Stimulated activated CD4-positive, alpha-beta T cell treated with anti-CD3 and anti-CD28 coated beads, Interleukin-1b, Interleukin-23, amount 100 ng/mL, for 48 hours (primary cell): ENCODE measurements around the gene MYBPH.

Experiments used
- DNase-seq: peaks from one replicate; pipeline ENCODE4 v3.0.0-alpha.2; 2020

The MYBPH gene

DNA sequence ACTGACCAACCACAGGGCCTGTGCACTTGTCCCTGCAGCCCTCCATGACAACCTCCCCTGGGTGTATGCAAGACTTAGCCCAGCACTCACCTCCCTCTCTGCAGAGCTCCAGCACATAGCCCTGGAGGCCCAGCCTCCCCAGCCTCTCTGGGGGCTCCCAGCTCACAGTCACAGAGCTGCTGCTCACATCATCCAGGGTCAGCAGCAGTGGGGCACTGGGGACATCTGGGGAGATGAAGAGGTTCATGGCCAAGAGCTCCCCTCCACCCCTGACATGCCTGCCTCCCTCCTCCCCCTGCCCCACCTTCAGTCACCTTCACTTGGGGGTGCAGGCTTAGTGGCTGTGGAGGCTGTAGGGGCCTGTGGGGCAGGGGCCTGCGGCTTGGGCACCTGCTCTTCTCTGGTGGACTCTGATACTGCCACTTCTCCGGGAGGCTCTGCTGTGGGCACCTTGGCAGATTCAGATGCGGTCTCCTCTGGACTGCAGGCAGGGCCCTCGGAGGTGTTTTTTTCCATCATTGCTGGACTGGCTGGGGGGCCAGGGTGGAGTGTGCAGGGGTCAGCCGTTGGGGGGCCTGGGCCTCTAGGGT is at the start of gene MYBPH:
Gene MYBPH, minus strand, starts transcription at position 590 of the 590 bp plus-strand sequence. Its CDS starts 71 bp downstream, at position 519.
- DNase-seq: no peak

- DNase-seq: no peak
Measured at GRCh38 chr1:203225071-203225470, 49.4 kb upstream of the MYBPH start.

GRCh38 chr1:203223012-203223775 is 47.6 kb upstream of the MYBPH start:
- no peak for DNase-seq

DNA sequence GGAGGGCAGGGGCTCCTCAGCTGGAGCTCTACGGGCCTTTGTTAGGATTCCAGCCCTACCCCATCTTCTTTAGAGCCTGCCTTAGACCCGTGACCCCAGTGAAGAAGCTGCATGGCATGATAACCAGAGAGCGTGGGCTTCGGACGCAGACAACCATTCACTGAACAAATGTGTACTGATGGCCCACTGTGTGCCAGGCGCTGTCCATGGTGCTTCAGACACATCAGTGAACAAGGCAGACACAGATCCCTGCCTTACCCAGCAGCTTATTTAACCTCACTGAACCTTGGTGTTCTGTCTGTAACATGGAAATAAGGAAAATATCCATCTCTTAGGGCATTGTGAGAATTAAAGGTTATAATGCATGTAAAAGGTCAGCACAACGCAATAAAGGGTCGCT is 44.3 kb upstream of the MYBPH start:
- no peak for DNase-seq

- no peak for DNase-seq
Measured at GRCh38 chr1:203219171-203219570, 43.5 kb upstream of the MYBPH start.

GRCh38 chr1:203217668-203218067 is 42.0 kb upstream of the MYBPH start:
- no peak for DNase-seq

DNA sequence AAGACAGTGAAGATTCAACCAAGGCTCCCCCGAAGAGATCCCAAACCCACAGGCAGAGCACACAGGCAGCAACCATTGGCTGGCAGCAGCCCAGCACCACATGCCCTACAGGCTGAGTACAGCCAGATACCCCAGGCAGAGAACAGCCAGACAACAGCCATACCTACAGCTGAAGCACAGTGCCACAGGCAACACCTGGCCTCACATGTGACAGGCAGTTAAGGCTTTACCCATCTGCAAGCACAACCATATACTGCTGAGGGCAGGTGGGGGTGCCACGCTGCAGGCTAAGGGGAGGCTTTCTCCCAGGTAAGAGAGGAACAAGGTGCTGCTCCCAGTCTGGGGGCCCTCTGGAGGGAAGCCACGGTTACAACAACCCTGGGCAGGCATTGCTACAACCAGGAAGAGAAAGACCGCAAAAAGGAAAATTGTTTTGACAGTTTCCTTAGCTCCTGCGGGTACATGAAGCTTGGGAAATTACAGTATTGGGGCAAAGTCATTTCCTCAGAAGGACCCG is 41.6 kb upstream of the MYBPH start:
- DNase-seq: no peak

- peak; percentile 34 for DNase-seq
Measured at GRCh38 chr1:203216274-203217138, 40.9 kb upstream of the MYBPH start.

- no peak for DNase-seq
Measured at GRCh38 chr1:203215573-203215972, 39.9 kb upstream of the MYBPH start.

DNA sequence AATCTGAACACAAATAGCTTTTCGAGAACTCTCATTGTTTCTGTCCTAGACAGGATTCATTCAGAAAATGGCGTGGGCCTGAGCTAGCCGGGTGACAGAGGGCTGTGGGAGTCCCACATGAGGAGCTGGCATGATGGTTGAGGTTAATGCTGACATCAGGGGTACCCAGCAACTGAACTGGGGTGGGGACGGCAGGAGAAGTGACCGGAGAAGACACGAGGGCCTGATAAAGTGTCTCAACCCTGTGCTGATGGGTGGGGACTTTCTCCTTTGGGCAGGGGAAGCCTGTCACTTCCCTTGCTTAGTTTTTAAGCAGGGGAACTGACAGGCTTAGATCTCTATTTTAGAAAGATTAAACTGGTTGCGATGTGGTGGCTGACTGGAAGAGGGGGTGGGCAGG is 39.2 kb upstream of the MYBPH start:
- no peak for DNase-seq

- no peak for DNase-seq
Measured at GRCh38 chr1:203213126-203213525, 37.5 kb upstream of the MYBPH start.

- DNase-seq: no peak
Measured at GRCh38 chr1:203211812-203212211, 36.2 kb upstream of the MYBPH start.

- DNase-seq: no peak
Measured at GRCh38 chr1:203210988-203211387, 35.4 kb upstream of the MYBPH start.

DNA sequence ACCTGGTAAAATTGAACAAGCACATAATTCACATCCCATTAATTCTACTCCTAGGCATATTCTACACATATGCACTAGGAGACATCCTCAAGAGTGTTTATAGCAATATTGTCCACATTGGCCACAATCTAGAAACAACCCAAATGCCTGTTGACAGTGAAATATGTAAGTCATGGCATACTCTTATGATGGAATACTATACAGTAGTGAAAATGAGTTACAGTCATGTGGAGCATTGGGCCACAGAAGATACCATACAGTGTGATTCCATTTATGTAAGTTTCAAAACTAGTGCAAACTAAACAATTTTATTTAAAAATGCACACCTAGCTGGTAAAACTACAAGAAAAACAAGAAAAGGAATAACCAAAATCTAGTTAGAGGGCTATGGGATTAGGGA is 34.7 kb upstream of the MYBPH start:
- no peak for DNase-seq

GRCh38 chr1:203208181-203208580 is 32.6 kb upstream of the MYBPH start:
- no peak for DNase-seq

GRCh38 chr1:203207751-203208150 is 32.1 kb upstream of the MYBPH start:
- DNase-seq: no peak

DNA sequence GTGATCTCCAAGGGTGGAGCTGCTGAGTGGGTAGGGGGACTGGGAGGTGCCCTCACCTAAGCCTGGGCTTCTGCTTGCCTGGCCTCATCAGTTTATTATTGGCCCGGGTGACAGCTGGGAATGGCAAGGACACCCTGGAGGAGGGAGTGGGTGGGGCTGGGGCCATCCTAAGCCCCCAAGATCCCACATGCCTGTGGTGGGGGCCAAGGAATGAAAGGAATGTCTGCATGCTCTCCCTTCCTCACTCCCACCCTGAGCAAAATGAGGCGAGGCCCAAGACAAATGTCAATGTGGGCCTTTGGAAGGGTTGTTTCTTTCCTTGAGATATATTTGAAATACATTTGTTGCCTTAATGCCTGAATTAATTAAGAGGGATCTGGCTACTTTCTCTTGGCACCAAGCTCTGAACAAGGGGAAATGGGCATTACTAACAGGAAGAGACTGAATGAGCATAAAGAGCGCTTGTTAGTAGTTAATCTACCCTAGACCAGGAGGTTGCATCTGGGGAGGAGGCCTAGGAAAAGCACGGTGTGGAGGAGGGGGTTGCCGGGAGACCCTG is 30.6 kb upstream of the MYBPH start:
- no peak for DNase-seq

DNA sequence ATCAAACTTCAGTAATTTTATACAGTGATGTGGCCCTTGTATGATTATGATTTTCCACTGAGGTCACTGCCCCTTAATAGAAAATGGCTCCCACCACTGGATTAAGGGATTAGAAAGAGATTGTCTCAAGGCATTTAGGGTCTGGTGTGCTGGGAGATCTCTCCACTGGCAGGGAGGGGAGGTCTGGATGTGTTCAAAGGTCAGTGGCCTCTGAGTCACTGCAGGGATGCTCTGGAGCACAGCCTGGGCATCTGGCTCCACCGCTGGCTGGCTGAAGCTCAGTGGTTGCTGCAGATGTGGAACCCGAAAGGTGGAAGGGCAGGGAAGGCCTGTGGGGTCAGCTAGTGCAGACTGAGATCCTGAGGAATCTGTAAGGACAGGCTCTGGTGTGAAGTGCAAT is 29.1 kb upstream of the MYBPH start:
- no peak for DNase-seq

GRCh38 chr1:203202431-203203245 is 27.0 kb upstream of the MYBPH start:
- DNase-seq: no peak

DNA sequence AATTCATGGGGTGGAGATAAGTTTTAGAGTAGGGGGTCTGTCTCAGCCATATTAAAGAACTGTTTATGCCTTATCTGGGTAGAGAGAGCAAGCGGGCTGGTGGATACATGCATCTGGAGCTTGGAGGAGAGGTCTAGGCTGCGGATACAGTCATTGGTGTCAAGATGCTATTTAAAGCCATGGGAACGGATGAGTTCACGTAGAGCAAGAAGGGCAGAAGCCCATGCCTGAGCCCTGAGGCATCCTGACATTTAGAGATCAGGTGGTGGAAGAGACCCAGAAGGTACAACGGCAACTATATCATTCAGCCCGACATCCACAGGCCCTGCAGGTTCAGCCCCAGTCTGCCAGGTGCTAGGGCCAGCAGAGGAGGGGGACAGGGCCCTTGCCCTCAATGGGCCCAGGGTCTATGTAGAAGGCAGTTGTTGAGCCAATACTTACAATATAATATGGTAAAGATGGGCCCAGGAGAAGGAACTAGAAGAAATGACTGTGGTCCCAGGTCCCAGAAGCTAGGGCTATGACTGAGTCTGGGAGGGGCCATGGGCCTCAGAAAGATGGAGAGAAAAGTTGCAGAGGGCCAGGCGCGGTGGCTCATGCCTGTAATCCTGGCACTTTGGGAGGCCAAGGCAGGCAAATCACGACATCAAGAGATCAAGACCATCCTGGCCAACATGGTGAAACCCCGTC is 26.0 kb upstream of the MYBPH start:
- no peak for DNase-seq

DNA sequence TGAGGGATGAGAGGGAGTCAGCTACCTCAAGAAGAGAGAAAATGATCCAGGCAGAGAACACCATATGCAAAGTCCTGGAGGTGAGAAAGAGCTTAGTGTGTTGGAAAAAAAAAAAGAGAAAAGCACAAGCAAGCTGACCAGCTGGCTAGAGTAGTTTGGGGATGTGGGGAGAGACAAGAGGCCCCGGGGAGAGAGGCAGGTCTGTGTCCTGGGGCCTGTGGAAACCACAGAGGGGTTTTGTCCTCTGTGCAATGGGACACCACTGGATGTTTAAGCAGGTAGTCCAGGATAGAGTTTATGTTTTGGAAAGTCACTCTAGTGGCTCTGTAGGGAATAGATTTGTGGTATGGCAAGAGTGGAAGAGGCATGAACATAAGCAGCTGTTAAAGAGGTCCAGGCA is 25.3 kb upstream of the MYBPH start:
- DNase-seq: no peak
